Erythroblast (primary cell): ENCODE results near the gene CDH6.

ENCODE experiments used
- GATA1 ChIP-seq: IDR thresholded peaks from 2 replicates; pipeline ENCODE4 v1.6.1; 2011; ENCODE audit warnings: low read depth, mild to moderate bottlenecking, control low read depth, low read length, moderate library complexity
- POLR2A ChIP-seq: IDR thresholded peaks from 2 replicates; pipeline ENCODE4 v1.6.1; 2011; ENCODE audit warnings: mild to moderate bottlenecking, low read length

DNA sequence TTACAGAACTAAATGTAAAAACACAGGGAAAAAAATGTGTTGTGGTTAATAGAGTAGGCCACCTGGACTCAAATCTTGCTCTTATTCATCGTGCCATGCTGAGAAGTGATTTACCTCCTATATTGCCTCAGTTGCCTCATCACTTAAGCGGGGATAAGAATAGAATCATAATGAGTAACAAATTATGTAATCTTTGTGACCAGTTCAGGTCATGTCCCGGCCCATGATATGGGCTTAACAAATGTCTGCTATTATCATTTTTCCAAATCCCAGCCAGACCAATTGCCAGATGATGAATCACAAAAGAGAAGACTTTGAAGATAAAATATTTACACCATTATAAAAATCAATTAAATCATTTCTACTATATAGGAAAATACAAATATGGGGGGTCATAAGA is 89.8 kb downstream of the CDH6 start:
- TF ChIP-seq POLR2A = no peak
- TF ChIP-seq GATA1 = no peak
